ENCODE results near the gene ZBTB7C. TPM values are rescaled to one million over a fixed set of nuclear protein-coding genes. Genes with fewer than 3 reads are reported as not detected.

Gene ZBTB7C
- total and polyA plus RNA-seq, 9 of the 15 experiments (the other 6 are each of a cell fraction or from before 2014, with no cell fraction given), result not detected

DNA sequence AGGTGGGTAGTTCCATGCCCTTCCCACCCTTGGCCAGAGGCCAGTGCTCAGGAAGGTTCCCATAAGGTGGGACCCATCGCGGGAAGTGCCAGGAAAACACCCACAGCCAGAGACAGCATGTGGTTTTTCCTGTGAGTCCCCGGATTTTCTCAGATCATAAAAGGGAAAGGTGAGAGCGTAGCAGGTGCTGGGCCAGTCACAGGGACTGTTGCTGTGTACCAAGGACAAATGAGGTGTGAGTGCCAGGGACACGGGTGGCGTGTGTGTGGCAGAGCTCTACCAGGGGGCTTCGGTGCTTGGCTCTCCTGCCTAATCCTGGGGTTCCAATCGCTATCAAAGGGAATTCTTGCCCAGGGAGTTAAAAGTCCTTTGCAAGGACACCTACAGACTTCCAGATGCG, 319.2 kb downstream of the ZBTB7C start:
- in situ Hi-C loops (cut with MboI), result no loop called here
- no peak overlapping the region for H3K9ac ChIP-seq (ENCODE audit: insufficient read depth in 1 of 2, low read depth in 2 of 2, low read length in 2 of 2)
- no peaks in the 10 kb centered on the region; a peak in 2 of 5 replicates for H3K4me1 ChIP-seq (replicated peaks in 1 of 2; ENCODE audit: control insufficient read depth in 2 of 2, insufficient read depth in 2 of 2, low read length in 2 of 2)
- DNase-seq (ENCODE audit: extremely low read depth in 1 of 4, low spot score in 3 of 4) (no peak), ATAC-seq (no peak), FAIRE-seq (no peak)
- no TSS peak for BruUV-seq (replicated peaks)
- CTCF ChIA-PET (ENCODE audit: low intra/inter-chr PET ratio), result no interaction called here
- H3K27me3 ChIP-seq (ENCODE audit: control insufficient read depth in 2 of 2, insufficient read depth in 2 of 2, low read length in 2 of 2), result peaks cover 0 to 15% of the 10 kb centered on the region in 2 experiments; a peak in 3 of 5 replicates
- H3K4me3 ChIP-seq, result no peak overlapping the region
- 5% methylated on average over 8 of the region's 9 CpGs for WGBS (ENCODE audit: insufficient coverage, low coverage, missing lambda C conversion rate)
- no peaks in the 10 kb centered on the region for H3K9me1 ChIP-seq (ENCODE audit: control insufficient read depth, insufficient read depth, low read length)
- H2AFZ ChIP-seq (ENCODE audit: low read depth, low read length), result no peak overlapping the region
- POLR2A ChIA-PET, result no interaction called here
- H4K20me1 ChIP-seq (replicated peaks; ENCODE audit: control insufficient read depth, insufficient read depth, low read length), result no peaks in the 10 kb centered on the region
- no peak overlapping the region for H3K27ac ChIP-seq (ENCODE audit: extremely low read depth, low read depth, low read length)
- intact Hi-C loops (cut with micrococcal nuclease), result loop anchor here (10.0 kb wide), 1 partner anchor 55 kb away; no protein-coding TSS in a partner anchor
- H3K4me2 ChIP-seq (ENCODE audit: insufficient read depth, low read length), result no peak overlapping the region
- H3K9me3 ChIP-seq (replicated peaks; ENCODE audit: control insufficient read depth, insufficient read depth, low read depth, low read length), result no peaks in the 10 kb centered on the region
- H3K79me2 ChIP-seq (ENCODE audit: control insufficient read depth, insufficient read depth, low read length), result no peaks in the 10 kb centered on the region
- H3K36me3 ChIP-seq (ENCODE audit: control insufficient read depth, insufficient read depth, low read length), result no peaks in the 10 kb centered on the region
- TF ChIP-seq, protein P1, sequence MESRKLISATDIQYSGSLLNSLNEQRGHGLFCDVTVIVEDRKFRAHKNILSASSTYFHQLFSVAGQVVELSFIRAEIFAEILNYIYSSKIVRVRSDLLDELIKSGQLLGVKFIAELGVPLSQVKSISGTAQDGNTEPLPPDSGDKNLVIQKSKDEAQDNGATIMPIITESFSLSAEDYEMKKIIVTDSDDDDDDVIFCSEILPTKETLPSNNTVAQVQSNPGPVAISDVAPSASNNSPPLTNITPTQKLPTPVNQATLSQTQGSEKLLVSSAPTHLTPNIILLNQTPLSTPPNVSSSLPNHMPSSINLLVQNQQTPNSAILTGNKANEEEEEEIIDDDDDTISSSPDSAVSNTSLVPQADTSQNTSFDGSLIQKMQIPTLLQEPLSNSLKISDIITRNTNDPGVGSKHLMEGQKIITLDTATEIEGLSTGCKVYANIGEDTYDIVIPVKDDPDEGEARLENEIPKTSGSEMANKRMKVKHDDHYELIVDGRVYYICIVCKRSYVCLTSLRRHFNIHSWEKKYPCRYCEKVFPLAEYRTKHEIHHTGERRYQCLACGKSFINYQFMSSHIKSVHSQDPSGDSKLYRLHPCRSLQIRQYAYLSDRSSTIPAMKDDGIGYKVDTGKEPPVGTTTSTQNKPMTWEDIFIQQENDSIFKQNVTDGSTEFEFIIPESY (CRISPR knock-in tag; IDR thresholded peaks at IDR 0.05), result no peak
- no peak for TF ChIP-seq ZBTB17 (CRISPR knock-in tag; IDR thresholded peaks at IDR 0.05)
- no peak for TF ChIP-seq ZNF253 (CRISPR knock-in tag; conservative IDR thresholded peaks at IDR 0.05)
- TF ChIP-seq IFI16 (CRISPR knock-in tag; IDR thresholded peaks at IDR 0.05), result no peak
- no peak for TF ChIP-seq ZNF507 (tag; conservative IDR thresholded peaks at IDR 0.05)
- TF ChIP-seq CBFB (CRISPR knock-in tag; IDR thresholded peaks at IDR 0.05), result no peak
- no peak for TF ChIP-seq SOX6 (IDR thresholded peaks at IDR 0.05)
- TF ChIP-seq, protein P2, sequence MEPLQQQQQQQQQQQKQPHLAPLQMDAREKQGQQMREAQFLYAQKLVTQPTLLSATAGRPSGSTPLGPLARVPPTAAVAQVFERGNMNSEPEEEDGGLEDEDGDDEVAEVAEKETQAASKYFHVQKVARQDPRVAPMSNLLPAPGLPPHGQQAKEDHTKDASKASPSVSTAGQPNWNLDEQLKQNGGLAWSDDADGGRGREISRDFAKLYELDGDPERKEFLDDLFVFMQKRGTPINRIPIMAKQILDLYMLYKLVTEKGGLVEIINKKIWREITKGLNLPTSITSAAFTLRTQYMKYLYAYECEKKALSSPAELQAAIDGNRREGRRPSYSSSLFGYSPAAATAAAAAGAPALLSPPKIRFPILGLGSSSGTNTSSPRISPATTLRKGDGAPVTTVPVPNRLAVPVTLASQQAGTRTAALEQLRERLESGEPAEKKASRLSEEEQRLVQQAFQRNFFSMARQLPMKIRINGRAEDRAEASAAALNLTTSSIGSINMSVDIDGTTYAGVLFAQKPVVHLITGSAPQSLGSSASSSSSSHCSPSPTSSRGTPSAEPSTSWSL (CRISPR knock-in tag; IDR thresholded peaks at IDR 0.05; ENCODE audit: borderline replicate concordance), result no peak
- TF ChIP-seq C11orf30 (IDR thresholded peaks at IDR 0.05; ENCODE audit: low read depth), result no peak
- no peak for TF ChIP-seq ZNF778 (CRISPR knock-in tag; IDR thresholded peaks at IDR 0.05)
- TF ChIP-seq, protein P3, sequence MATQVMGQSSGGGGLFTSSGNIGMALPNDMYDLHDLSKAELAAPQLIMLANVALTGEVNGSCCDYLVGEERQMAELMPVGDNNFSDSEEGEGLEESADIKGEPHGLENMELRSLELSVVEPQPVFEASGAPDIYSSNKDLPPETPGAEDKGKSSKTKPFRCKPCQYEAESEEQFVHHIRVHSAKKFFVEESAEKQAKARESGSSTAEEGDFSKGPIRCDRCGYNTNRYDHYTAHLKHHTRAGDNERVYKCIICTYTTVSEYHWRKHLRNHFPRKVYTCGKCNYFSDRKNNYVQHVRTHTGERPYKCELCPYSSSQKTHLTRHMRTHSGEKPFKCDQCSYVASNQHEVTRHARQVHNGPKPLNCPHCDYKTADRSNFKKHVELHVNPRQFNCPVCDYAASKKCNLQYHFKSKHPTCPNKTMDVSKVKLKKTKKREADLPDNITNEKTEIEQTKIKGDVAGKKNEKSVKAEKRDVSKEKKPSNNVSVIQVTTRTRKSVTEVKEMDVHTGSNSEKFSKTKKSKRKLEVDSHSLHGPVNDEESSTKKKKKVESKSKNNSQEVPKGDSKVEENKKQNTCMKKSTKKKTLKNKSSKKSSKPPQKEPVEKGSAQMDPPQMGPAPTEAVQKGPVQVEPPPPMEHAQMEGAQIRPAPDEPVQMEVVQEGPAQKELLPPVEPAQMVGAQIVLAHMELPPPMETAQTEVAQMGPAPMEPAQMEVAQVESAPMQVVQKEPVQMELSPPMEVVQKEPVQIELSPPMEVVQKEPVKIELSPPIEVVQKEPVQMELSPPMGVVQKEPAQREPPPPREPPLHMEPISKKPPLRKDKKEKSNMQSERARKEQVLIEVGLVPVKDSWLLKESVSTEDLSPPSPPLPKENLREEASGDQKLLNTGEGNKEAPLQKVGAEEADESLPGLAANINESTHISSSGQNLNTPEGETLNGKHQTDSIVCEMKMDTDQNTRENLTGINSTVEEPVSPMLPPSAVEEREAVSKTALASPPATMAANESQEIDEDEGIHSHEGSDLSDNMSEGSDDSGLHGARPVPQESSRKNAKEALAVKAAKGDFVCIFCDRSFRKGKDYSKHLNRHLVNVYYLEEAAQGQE (IDR thresholded peaks at IDR 0.05; ENCODE audit: borderline replicate concordance), result no peak
- TF ChIP-seq, protein P3 (CRISPR knock-in tag; IDR thresholded peaks at IDR 0.05; ENCODE audit: low read depth), result no peak
- no peak for TF ChIP-seq HDGF (IDR thresholded peaks at IDR 0.05)
- TF ChIP-seq CBFA2T3 (IDR thresholded peaks at IDR 0.05), result no peak

All from K562 (cell line).